Ishikawa (cell line): Measurements from ENCODE around the gene FABP2.

Experiments
- CEBPB ChIP-seq: IDR thresholded peaks from 2 replicates; pipeline ENCODE4 v1.6.1; 2012
- CREB1 ChIP-seq: IDR thresholded peaks from 2 replicates; pipeline ENCODE4 v1.6.1; 2012; ENCODE audit warnings: low read depth
- EGR1 ChIP-seq: IDR thresholded peaks from 2 replicates; pipeline ENCODE4 v1.6.1; 2012
- EP300 ChIP-seq: IDR thresholded peaks from 2 replicates; pipeline ENCODE4 v1.6.1; 2012; ENCODE audit warnings: borderline replicate concordance
- FOXM1 ChIP-seq: IDR thresholded peaks from 2 replicates; pipeline ENCODE4 v1.6.1; 2012; ENCODE audit warnings: low read depth, borderline replicate concordance
- MAX ChIP-seq: IDR thresholded peaks from 2 replicates; pipeline ENCODE4 v1.6.1; 2012
- NFIC ChIP-seq: IDR thresholded peaks from 2 replicates; pipeline ENCODE4 v1.6.1; 2012
- RAD21 ChIP-seq: IDR thresholded peaks from 2 replicates; pipeline ENCODE4 v1.6.1; 2012; ENCODE audit warnings: low read depth
- TAF1 ChIP-seq: IDR thresholded peaks from 2 replicates; pipeline ENCODE4 v1.6.1; 2012; ENCODE audit warnings: low read depth, mild to moderate bottlenecking
- TCF12 ChIP-seq: IDR thresholded peaks from 2 replicates; pipeline ENCODE4 v1.6.1; 2012; ENCODE audit warnings: low read depth
- TEAD4 ChIP-seq: IDR thresholded peaks from 2 replicates; pipeline ENCODE4 v1.6.1; 2012
- USF1 ChIP-seq: IDR thresholded peaks from 2 replicates; pipeline ENCODE4 v1.6.1; 2012
- YY1 ChIP-seq: IDR thresholded peaks from 2 replicates; pipeline ENCODE4 v1.6.1; 2012; ENCODE audit warnings: low read depth
- ZBTB7A ChIP-seq: IDR thresholded peaks from 2 replicates; pipeline ENCODE4 v1.6.1; 2012; ENCODE audit warnings: low read depth
- TF ChIP-seq, protein P1 (sequence below): IDR thresholded peaks from 2 replicates; pipeline ENCODE4 v1.6.1; 2012; ENCODE audit warnings: low read depth, mild to moderate bottlenecking

FABP2 gene

GRCh38 chr4:119321921-119322687 lies at the start of gene FABP2:
Gene FABP2 (minus strand): TSS chr4:119322138. CDS start chr4:119322102, 36 bp downstream.
- TF ChIP-seq MAX = no peak
- TF ChIP-seq NFIC = no peak
- TF ChIP-seq CEBPB = no peak
- no peak for TF ChIP-seq TCF12
- TF ChIP-seq EP300 = no peak
- no peak for TF ChIP-seq CREB1
- no peak for TF ChIP-seq TEAD4
- TF ChIP-seq ZBTB7A = no peak
- no peak for TF ChIP-seq USF1
- TF ChIP-seq FOXM1 = no peak
- TF ChIP-seq, protein P1, sequence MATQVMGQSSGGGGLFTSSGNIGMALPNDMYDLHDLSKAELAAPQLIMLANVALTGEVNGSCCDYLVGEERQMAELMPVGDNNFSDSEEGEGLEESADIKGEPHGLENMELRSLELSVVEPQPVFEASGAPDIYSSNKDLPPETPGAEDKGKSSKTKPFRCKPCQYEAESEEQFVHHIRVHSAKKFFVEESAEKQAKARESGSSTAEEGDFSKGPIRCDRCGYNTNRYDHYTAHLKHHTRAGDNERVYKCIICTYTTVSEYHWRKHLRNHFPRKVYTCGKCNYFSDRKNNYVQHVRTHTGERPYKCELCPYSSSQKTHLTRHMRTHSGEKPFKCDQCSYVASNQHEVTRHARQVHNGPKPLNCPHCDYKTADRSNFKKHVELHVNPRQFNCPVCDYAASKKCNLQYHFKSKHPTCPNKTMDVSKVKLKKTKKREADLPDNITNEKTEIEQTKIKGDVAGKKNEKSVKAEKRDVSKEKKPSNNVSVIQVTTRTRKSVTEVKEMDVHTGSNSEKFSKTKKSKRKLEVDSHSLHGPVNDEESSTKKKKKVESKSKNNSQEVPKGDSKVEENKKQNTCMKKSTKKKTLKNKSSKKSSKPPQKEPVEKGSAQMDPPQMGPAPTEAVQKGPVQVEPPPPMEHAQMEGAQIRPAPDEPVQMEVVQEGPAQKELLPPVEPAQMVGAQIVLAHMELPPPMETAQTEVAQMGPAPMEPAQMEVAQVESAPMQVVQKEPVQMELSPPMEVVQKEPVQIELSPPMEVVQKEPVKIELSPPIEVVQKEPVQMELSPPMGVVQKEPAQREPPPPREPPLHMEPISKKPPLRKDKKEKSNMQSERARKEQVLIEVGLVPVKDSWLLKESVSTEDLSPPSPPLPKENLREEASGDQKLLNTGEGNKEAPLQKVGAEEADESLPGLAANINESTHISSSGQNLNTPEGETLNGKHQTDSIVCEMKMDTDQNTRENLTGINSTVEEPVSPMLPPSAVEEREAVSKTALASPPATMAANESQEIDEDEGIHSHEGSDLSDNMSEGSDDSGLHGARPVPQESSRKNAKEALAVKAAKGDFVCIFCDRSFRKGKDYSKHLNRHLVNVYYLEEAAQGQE = no peak
- TF ChIP-seq YY1 = no peak
- no peak for TF ChIP-seq TAF1
- no peak for TF ChIP-seq RAD21
- no peak for TF ChIP-seq EGR1

DNA sequence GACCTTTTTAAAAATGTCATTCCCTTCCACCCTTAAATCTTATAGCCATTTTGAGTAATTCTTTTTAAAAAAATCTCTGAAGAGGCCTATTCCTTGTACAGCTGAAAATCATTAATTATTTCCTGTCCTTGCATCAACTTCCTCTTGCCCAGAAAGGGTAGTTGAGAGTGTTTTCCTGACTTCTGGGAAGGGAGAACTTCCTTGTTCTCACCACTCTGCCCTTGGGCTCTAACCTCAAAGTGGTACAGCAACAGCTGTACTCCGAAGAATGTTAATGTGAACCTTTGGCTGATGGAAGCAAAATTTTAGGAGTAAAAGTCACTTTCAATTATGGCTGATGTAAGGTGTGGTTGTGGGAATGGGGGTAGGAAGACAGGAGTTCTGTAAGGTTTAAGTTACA lies 15.1 kb upstream of the FABP2 start:
- TF ChIP-seq TCF12 (no peak), MAX (no peak), USF1 (no peak), CEBPB (no peak), TAF1 (no peak), RAD21 (no peak), CREB1 (no peak), YY1 (no peak), FOXM1 (no peak), ZBTB7A (no peak), TEAD4 (no peak)
- TF ChIP-seq, protein P1 = no peak

DNA sequence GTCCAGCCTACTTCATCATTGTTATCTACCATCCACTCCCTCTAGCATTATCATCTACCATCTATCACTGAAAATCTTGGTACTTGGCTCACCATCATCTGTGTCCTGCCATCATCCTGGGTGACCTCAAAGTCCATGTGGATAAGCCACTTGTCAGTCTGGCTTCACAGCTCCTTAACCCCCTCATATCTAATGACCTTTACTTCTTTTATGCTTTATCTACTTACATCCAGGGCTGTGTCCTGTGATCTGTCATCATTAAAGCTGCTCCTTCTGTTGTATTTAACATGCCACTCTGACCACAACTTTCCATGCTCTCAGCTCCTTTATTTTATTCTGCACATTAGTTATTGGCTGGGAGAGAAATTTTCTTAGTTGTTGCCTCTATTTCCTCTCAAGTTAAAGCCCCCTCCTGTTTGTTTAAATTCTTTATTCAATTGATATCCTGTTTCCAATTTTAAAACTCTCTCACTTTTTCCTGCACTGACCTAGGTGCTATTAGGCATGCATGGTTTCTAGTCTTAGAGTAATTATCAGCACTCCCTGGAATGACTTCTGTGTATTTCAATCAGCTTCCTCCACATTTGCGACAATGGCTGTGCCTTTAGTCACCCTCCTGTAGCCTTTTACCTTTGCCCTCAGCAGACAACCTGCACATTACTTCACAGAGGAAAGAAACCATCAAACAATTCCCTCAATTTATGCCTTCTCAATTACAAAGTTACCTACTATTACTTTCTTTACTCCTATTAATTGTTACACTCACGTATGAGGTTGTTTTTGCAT lies 8.1 kb upstream of the FABP2 start:
- TF ChIP-seq EGR1 = no peak

GRCh38 chr4:119328695-119329094 lies 6.8 kb upstream of the FABP2 start:
- no peak for TF ChIP-seq TAF1
- no peak for TF ChIP-seq CEBPB
- no peak for TF ChIP-seq TEAD4
- TF ChIP-seq EGR1 = no peak
- TF ChIP-seq, protein P1 = no peak
- no peak for TF ChIP-seq TCF12
- no peak for TF ChIP-seq FOXM1
- no peak for TF ChIP-seq USF1
- TF ChIP-seq MAX = no peak
- TF ChIP-seq RAD21 = no peak
- no peak for TF ChIP-seq YY1
